ENCODE measurements around the gene PDE3A. TPM values are rescaled to one million over a fixed set of nuclear protein-coding genes. Genes with fewer than 3 reads are reported as not detected.

PDE3A gene
- total and polyA plus RNA-seq, 7 donors = 0.53 to 4.1 (median 2.1) TPM

GRCh38 chr12:20508359-20508758 is 140.0 kb downstream of the PDE3A start:
- Histone ChIP-seq H3K9me3 (no peaks in the 10 kb centered on the region), H3K27ac (no peak overlapping the region), H3K4me1 (peaks cover 2% of the 10 kb centered on the region), H3K27me3 (ENCODE audit: insufficient read depth in 3 of 3, low read length in 2 of 3) (no peaks in the 10 kb centered on the region), H3K36me3 (ENCODE audit: insufficient read depth in 1 of 2, low read depth in 1 of 2) (no peaks in the 10 kb centered on the region), H3K4me3 (no peak overlapping the region)
- DNase-seq (no peak), ATAC-seq (no peak)
- no peak for TF ChIP-seq CTCF (IDR thresholded peaks at IDR 0.05)
- intact Hi-C loops (cut with DNase I) = no loop called here
- 71 to 82% (median 72%) methylated on average over 4 of the region's 4 CpGs for WGBS, 3 donors

GRCh38 chr12:20508962-20509361 is 140.6 kb downstream of the PDE3A start:
- H3K4me3 ChIP-seq = no peak overlapping the region
- 65 to 69% (median 67%) methylated on average over 5 of the region's 5 CpGs for WGBS, 3 donors
- H3K27ac ChIP-seq = no peak overlapping the region
- intact Hi-C loops (cut with DNase I) = no loop called here
- no peak for DNase-seq
- TF ChIP-seq CTCF (IDR thresholded peaks at IDR 0.05) = no peak
- H3K27me3 ChIP-seq (ENCODE audit: insufficient read depth in 3 of 3, low read length in 2 of 3) = no peaks in the 10 kb centered on the region
- peaks cover 2% of the 10 kb centered on the region for H3K4me1 ChIP-seq
- no peaks in the 10 kb centered on the region for H3K9me3 ChIP-seq
- H3K36me3 ChIP-seq (ENCODE audit: insufficient read depth in 1 of 2, low read depth in 1 of 2) = no peaks in the 10 kb centered on the region
- no peak for ATAC-seq

- no peaks in the 10 kb centered on the region for H3K4me1 ChIP-seq
- no peak overlapping the region for H3K4me3 ChIP-seq
- no peak overlapping the region for H3K27ac ChIP-seq
- TF ChIP-seq CTCF (IDR thresholded peaks at IDR 0.05) = no peak
- no peaks in the 10 kb centered on the region for H3K27me3 ChIP-seq (ENCODE audit: insufficient read depth in 3 of 3, low read length in 2 of 3)
- DNase-seq = no peak
- no peaks in the 10 kb centered on the region for H3K9me3 ChIP-seq
- intact Hi-C loops (cut with DNase I) = no loop called here
- H3K36me3 ChIP-seq (ENCODE audit: insufficient read depth in 1 of 2, low read depth in 1 of 2) = no peaks in the 10 kb centered on the region
- no peak for ATAC-seq
- WGBS, 3 donors = 81 to 90% (median 82%) methylated on average over 1 of the region's 1 CpG
These were observed 142.5 kb downstream of the PDE3A start for GRCh38 chr12:20510811-20511210.

GRCh38 chr12:20513189-20513588 is 144.9 kb downstream of the PDE3A start:
- Histone ChIP-seq H3K4me1 (no peaks in the 10 kb centered on the region), H3K4me3 (no peak overlapping the region), H3K27ac (no peak overlapping the region), H3K9me3 (no peaks in the 10 kb centered on the region), H3K36me3 (ENCODE audit: insufficient read depth in 1 of 2, low read depth in 1 of 2) (no peaks in the 10 kb centered on the region), H3K27me3 (ENCODE audit: insufficient read depth in 3 of 3, low read length in 2 of 3) (peaks cover 0 to 2% (median 0%) of the 10 kb centered on the region in 3 donors)
- no peak for DNase-seq
- intact Hi-C loops (cut with DNase I) = no loop called here
- TF ChIP-seq CTCF (IDR thresholded peaks at IDR 0.05) = no peak
- no peak for ATAC-seq
- WGBS, 3 donors = 66 to 80% (median 68%) methylated on average over 3 of the region's 3 CpGs

- DNase-seq (no peak), ATAC-seq (no peak)
- Histone ChIP-seq H3K36me3 (ENCODE audit: insufficient read depth in 1 of 2, low read depth in 1 of 2) (no peaks in the 10 kb centered on the region), H3K9me3 (no peaks in the 10 kb centered on the region), H3K27me3 (ENCODE audit: insufficient read depth in 3 of 3, low read length in 2 of 3) (peaks cover 0 to 2% (median 0%) of the 10 kb centered on the region in 3 donors), H3K4me1 (no peaks in the 10 kb centered on the region), H3K4me3 (no peak overlapping the region), H3K27ac (no peak overlapping the region)
- intact Hi-C loops (cut with DNase I) = no loop called here
- no peak for TF ChIP-seq CTCF (IDR thresholded peaks at IDR 0.05)
These were observed 146.3 kb downstream of the PDE3A start for GRCh38 chr12:20514598-20514997.

All from psoas muscle (tissue), 8 donors.